Heart left ventricle (tissue), 13 donors: ENCODE results near the gene HSPB7.

ENCODE experiments used
- POLR2A ChIP-seq, 2 donors: fragments of 450-650 bp; IDR thresholded peaks; one replicate each; pipeline ENCODE4 v1.6.1; 2017; ENCODE audit warnings: antibody characterized with exemption in 2 of 2, mild to moderate bottlenecking in 2 of 2, moderate library complexity in 2 of 2
- TF ChIP-seq, protein P1 (sequence below), 12 donors: fragments of 200-600 bp; sonication (generic) in 4 of 12; IDR thresholded peaks; one replicate each; pipeline versions ENCODE4 v1.5.0 to v1.8.0; 2018 to 2022; ENCODE audit warnings: antibody characterized with exemption in 12 of 12, mild to moderate bottlenecking in 5 of 12
- donor health status: ischemic (EF 13 %, LVEDD 7.1; RV severe dilation, severe dysfunction).
- donor health status: DM: no; HTN: yes; CAD: no.
- donor health status: DM: no; HTN: no; CAD: no.
- donor health status: ischemic (EF 25% LVEDD 6.9; RV normal size, moderate dysfunction).
- donor health status: ischemic (EF 25% LVEDD 5.7; RV mildly dilated, moderate dysfunction).
- donor health status: ischemic (EF 35%, LVEDD 5.7; RV mildly dilated, moderate dysfunction).
- donor health status: nonischemic (EF 11% LVEDD 7.7; RV severe dilation, severe dysfunction).
- donor health status: DM: yes; HTN: yes; CAD: no.
- donor health status: PGD.
- donor health status: ischemic (EF 29% LVEDD 5.4; RV normal size, mild dysfunction).
- donor health status: nonischemic (EF 23%, LVEDD 6.1; RV moderate dilation, normal function).

DNA sequence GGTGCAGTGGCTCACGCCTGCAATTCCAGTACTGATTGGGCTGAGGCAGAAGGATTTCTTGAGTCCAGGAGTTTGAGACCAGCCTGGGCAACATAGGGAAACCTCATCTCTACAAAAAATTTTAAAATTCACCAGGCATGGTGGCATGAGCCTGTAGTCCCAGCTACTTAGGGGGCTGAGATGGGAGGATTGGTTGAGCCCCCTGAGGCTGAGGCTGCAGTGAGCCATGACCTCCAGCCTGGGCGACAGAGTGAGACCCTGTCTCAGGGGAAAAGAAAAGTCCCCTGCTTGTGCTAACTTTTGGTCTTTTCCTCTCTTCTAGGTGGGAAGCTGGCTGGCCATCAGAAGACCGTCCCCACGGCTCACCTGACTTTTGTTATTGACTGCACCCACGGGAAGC, 12.2 kb downstream of the HSPB7 start:
- no peak for TF ChIP-seq POLR2A (IDR thresholded peaks at IDR 0.05)
- TF ChIP-seq, protein P1, sequence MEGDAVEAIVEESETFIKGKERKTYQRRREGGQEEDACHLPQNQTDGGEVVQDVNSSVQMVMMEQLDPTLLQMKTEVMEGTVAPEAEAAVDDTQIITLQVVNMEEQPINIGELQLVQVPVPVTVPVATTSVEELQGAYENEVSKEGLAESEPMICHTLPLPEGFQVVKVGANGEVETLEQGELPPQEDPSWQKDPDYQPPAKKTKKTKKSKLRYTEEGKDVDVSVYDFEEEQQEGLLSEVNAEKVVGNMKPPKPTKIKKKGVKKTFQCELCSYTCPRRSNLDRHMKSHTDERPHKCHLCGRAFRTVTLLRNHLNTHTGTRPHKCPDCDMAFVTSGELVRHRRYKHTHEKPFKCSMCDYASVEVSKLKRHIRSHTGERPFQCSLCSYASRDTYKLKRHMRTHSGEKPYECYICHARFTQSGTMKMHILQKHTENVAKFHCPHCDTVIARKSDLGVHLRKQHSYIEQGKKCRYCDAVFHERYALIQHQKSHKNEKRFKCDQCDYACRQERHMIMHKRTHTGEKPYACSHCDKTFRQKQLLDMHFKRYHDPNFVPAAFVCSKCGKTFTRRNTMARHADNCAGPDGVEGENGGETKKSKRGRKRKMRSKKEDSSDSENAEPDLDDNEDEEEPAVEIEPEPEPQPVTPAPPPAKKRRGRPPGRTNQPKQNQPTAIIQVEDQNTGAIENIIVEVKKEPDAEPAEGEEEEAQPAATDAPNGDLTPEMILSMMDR (IDR thresholded peaks at IDR 0.05) = no peak
